HG02678 (cell line): ENCODE data around the gene TCP1.
A peak's percentile ranks its signal among the peaks of the same experiment; 100 is the strongest.
"Not testable (repeated sequence)": the region's sequence is repeated elsewhere in the genome, so short reads cannot be mapped to it uniquely, and the experiment has no call there.

Source experiments
- ATAC-seq: cut with Tn5 transposase; IDR thresholded peaks from one replicate; pipeline ENCODE4 v1.9.1; 2021; ENCODE audit warnings: mild to moderate bottlenecking, moderate library complexity; ENCODE audit not compliant: unreplicated experiment

Gene TCP1

DNA sequence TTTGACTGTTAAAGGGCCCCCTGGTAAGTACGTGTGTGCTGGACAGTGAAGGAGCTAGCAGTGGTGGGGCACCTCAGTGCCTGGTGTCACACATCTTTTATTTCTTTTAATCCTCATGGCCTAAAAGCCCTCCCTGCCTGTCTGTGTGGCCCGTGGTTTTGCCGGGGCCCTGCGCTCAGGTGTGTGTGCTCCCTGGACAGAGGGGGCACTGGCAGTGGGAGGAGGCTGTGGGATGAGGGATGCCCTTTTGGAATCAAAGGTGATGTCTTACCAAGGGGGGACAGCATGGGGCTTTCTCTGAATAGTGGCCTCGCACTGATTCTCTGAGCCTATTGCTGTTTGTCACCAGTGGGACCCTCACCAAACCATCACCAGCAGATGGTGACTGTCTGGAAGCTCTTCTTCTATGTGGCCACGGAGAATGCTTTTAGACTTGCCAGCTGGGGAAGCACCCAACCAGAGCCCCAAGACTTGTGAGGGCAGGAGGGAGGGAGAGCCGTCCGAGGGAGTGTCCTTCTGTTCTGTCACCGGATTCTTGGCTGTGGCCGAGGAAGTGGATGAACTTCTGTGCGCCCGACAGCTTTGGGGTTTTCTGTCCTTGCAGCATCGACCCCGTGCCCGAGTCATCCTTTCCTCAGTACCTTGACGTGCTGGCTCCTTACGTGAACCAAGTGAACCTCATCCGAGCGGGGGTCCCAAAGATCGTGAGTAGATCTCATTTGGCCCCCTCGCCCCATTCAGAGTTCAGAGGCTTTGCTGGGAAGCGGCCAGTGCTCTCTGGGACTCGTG lies 28.7 kb upstream of the TCP1 start:
- ATAC-seq: no peak

DNA sequence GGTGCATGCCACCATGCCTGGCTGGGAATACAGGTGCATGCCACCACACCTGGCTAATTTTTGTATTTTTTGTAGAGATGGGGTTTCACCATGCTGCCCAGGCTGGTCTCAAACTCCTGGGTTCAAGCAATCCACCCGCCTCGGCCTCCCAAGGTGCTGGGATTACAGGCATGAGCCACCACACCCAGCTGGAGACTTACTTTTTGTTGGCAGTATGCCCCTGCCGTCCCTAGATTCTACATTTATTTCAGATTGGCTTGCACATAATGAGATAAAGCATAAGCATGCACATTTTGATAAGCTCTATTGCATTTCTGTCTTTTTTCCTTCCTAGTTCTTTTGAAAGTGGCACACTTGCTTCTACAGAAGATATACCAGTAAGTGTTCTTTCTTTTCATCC lies 27.4 kb upstream of the TCP1 start:
- not testable (repeated sequence) for ATAC-seq

DNA sequence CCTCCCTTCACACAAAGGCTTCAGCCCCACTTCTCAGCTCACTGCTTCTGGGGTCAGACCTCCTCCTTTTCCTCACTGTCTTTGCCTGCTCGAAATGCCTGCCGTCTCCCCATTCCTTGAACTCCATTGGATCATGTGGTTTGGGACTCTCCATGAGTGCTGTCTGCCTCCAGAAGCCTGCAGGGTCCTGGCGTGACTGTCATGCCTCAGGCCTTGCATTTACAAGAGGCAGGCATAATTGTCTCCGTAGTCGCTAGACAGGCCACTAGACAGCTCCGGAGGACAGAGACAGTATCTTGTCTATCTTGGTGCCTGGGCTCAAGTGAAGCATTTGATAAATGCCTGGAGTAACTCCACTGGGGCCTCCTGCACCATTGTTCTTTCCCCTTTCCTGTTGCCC lies 26.0 kb upstream of the TCP1 start:
- ATAC-seq: no peak

DNA sequence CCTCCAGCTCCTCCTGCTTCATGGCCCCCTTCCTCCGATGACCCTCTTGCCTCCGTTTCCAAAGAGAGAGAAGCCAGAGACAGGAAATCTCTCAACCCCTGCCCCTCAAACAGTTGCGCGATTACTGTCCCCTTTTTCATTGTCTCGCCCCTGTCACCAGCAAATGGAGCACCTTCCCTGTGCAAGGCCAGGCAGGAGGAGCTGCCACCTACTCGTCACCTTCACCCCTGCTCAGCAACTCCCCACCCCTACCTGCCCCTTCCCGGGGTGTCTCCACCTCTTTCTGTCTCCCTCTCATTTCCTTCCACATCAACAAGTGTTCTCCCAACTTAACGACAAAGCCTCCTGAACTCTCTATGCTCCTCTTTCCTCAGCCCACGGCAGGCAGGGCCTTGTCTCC lies 24.4 kb upstream of the TCP1 start:
- no peak for ATAC-seq

DNA sequence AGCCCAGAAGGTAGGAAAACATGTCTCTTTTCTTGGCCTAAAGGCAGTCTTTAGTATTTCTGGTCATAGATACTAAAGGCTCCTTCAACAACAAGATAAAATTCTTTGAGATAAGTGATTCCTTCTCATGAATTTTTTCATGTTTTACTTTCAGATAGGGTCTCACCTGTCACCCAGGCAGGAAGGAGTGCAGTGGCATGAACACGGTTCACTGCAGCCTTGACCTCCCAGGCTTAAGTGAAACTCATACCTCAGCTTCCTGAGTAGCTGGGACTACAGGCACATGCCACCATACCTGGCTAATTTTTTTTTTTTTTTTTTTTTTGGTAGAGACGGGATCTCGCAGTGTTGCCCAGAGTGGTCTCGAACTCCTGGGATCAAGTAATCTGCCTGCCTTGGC lies 19.7 kb upstream of the TCP1 start:
- no peak for ATAC-seq

DNA sequence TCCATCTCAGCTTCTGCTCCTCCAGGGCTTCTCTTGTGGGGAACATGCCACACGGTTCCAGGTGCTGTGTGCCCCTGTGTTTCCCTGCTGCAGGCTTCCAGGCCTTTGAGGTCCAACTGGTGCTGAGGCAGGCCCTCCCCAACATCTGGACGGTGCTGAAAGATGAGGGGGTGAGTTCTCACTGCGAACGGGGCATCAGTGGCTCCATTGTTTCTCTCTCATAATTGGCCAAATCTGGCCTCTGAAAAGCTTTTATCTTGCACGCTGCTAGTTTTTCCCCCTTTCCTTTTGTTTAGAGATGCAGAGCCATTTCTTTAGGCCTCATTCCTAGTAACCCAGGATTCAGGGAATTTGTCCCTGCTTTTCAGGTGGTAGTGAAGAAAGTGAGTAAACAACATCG lies 19.2 kb upstream of the TCP1 start:
- no peak for ATAC-seq

DNA sequence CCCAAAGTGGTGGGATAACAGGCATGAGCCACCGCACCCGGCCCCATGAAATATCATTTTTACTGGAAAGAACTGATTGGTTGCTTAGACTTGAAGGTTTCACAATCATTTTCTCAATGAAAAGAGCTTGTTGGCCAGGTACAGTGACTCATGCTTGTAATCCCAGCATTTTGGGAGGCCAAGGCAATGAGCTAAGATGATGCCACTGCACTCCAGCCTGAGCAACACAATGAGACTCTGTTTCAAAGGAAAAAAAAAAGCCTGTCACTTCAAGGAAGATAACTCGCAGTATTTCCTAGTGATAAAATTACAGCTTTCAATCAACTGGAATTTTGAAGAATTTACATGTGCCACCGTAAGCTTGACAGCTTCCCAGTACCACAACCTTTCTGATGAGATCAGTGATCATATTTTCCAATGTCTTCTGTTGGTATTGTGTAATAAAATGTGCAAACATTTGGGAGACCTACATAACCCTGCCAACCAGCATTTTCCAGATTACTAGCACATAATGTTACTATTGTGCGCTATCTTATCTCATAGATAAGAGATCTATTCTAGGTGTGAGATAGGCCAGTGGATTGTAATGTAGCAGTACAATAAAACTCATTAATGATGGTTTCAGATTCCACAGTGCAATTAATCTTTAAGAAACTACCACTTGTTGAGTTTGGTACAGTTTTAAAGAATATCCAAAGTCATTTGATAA lies 17.9 kb upstream of the TCP1 start:
- no peak for ATAC-seq

DNA sequence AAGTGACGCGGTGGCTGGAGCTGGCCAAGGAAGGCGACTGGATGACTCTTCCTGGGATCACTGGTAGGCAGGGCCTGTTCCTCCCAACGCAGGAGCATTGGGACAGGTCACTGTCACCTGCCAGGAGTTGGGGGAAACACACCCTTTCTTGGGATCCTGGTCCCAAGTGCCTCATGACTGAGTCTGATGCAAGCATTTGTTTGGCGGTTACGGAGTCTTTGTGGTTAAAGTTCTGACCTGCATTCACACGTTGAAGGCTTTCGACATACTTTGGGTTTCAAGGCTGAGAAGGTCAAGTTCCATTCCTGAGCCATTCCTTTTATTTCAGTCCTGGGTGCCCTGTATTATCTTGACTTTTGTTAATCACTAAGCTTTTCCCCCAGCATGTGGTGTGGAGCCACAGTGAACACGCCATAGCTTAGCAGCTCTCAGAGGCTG lies 16.6 kb upstream of the TCP1 start:
- no peak for ATAC-seq

DNA sequence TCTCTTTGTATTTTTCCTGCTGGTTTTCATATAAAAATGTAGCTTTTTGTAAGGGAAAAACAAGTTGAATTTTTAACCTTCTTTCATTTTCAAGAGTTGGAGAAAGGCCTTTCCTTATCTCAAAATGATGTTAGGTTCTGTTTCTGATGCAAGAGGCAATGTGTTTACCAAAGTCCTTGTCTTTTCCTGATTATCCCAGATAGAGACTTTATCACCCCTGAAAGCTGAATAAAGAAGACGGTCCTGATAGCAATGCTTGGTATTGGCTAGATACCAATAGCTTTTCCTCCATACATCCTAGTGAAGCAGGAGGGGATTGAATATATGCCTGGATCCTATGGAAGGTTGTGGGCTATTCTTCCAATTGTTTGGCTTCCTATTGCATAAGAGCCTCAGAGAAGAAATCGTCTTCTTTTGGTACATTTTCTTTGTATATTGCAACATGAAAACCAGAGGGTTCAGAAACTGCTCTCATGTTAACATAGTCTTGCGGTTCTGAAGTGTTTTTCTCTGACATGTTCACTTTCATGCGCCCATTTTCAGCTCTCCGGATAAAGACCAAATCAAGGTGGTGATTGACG lies 16.1 kb upstream of the TCP1 start:
- no peak for ATAC-seq

DNA sequence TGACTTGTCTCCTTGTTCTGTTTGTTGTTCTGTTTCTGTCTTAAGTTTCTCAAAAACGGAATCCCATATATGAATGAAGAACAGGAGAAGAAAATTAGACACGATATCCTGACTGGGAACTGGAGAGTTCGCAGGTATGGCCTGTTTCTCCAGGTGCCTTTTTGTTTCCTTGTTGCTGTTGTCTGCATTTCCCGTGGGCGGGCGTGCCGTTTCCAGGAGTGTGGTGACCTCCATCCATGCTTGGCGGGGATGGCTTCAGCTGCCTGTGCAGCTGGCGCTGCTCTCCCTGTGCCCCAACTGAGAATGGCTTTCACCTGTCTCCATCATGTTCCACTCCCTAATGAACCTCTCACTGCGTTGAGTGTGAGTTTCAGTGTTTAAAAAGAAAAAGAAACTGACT lies 15.1 kb upstream of the TCP1 start:
- no peak for ATAC-seq

DNA sequence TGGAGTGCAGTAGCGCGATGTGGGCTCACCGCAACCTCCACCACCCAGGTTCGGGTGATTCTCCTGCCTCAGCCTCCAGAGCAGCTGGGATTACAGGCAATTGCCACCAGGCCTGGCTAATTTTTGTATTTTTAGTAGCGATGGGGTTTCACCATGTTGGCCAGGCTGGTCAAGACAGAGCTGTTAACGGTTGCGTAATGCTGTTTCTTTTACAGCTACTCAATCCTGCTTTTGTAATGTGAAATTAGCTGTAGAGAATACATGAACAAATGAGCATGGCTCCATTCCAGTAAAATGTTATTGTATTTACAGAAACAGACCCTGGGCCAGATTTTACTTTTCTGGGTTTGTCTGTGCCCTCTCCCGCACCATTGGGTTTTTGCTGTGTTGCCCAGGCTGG lies 12.5 kb upstream of the TCP1 start:
- no peak for ATAC-seq

DNA sequence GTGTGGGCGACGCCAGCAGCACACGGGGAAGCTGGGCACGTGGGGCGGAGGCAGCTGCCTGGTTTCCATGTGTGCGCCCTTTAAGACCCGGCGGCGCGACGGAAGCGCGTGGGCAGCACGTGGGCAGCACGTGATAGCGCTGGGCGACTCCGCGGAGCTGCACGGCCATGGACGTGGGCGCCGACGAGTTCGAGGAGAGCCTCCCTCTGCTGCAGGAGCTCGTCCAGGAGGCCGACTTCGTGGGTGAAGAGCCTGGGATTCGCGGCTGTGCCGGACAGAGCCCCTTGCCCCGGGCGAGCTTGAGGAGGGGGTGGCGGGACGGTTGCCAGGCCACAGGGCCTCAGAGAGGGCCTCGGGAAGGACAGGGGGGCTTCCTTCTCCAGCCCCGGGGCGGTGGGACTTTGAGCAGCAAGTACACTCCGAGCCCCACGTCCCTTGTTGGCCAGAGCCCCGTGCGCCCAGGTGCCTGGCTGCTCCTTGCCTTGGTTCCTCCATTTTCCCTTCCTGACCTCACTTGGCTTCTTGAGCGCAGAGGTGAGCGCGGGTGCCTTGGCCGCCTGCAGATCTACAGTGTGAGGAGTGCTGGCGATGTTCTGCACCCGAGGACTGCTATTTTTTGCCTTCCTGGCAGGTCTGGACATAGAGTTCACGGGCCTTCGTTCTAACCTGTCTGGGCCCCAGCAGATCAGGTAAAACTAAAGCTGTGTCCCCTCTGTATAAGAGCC lies 10.9 kb upstream of the TCP1 start, which contains the start of gene PNLDC1:
PNLDC1 (plus strand) TSS at position 136 of the 725 bp plus-strand sequence; CDS start at position 168, 32 bp downstream.
- no peak for ATAC-seq

DNA sequence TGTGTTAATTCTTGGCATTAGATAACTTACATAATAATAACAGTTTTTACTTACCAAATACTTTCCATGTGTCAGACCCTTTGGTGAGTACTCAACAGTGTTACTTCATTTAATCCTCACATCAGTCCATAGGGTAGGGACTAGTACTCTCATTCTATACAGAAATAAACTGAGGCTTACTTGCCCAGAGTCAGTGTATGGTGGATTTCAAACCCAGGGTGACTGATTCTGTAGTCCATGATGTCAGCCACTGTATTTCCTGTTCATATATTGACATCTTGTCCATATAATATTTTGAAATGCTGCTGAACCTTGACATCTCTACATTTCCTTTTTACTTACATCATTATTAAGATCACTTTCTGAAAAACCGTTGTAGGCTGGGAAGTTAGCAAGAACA lies 8.2 kb upstream of the TCP1 start:
- no peak for ATAC-seq

DNA sequence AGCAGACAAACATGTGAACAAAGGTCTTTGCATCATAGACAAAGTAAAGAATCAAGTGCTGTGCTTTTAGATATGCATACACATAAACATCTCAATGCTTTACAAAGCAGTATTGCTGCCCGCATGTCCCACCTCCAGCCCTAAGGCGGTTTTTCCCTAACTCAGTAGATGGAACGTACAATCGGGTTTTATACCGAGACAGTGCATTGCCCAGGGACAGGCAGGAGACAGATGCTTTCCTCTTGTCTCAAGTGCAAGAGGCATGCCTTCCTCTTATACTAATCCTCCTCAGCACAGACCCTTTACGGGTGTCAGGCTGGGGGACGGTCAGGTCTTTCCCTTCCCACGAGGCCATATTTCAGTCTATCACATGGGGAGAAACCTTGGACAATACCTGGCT lies 5.6 kb upstream of the TCP1 start:
- not testable (repeated sequence) for ATAC-seq

DNA sequence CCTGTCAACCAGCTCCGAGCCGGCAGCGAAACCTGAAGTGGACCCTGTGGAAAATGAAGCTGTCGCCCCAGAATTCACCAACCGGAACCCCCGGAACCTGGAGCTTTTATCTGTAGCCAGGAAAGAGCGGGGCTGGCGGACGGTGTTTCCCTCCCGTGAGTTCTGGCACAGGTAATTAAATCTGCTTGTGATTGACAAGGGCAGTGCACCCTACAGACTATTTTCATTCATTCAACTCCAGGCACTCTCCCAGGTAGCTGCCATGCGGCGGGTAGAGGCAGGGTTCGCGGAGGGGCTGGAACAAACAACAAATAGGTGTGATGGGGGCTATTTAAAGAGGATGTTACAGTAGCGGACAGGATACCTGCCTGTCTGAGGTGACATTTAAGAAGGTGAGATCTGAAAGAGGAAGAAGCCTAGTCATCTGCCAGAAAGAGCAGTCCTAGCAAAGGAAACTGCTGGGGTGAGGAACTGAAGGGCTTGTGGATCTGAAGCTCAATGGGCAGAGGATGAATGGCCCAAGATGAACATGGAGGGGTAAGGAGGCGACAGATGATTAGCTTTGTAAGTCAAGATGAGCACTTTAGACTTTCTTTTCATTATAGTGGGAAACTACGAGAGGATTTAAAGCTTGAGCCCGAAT lies 1.7 kb upstream of the TCP1 start:
- ATAC-seq: no peak

DNA sequence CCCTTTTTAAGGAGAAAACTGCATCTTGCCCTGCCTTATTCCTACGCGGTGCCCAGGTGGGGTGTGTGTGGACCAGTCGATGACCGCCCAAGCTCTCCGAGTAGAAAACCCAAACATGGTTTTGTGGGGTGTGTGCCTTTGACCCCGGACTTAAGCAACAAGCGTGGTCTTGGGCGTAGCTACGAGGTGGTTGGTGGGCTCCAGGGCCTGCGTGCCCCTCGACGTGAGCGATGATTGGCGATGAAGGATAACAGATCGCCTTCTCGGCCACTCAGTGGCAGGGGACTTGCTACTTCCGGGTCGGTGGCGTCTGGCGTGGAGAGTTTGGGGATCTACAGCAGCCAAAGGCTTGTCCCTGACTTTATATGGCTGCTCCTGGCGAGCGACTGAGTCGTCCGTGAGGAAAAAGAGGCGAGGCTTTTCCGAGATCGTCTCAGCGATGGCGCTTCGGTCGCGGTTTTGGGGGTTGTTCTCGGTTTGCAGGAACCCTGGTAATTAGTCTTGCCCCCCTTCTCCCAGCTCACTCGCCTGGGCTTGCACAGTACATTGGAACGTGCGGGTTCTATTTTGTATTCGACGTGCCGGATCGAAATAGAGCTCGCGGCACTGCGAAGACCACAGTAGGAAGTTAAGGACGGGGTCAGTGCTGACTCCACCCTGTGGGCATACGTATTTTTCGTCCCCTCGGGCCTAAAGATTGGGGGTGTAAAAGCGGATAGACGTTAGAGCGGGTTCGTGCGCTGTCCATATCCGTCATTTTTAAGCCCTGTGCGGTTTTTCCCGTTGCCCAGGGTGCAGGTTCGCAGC lies 950 bp upstream of the TCP1 start, which contains the start of gene MRPL18:
MRPL18 (plus strand) TSS at position 319 of the 807 bp plus-strand sequence; CDS start at position 440, 121 bp downstream.
- ATAC-seq: peak; percentile 80

DNA sequence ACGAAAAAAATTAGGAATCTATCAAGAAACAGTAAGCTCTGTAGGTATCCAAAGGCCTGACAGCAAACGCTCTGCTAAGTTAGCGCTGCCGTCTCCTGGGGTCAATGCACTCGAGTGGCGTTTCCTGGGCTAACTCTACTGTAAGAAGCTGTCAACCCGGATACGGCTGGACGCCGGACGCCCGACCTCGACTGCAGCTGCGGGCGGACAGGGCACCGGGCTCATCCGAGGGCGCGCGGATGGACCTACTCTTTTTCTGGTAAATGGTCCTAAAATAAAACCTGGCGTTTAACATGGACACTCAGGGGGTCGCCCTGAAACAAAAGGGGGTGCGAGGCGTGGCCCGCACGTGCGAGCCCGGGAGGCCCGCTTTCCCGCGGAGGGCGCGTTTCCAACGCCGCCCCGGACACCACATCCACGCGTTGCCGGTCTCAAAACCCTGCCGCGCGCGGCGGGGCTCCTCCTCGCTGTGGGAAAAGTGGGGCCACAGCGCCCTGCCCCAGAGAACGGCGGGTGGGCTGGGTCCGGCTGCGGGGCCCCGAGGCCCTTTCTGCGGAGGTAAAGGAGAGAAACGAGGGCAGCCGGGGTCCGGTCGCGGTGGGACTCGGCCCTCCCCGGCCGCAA lies 537 bp downstream of the TCP1 start:
- peak; percentile 0 for ATAC-seq

DNA sequence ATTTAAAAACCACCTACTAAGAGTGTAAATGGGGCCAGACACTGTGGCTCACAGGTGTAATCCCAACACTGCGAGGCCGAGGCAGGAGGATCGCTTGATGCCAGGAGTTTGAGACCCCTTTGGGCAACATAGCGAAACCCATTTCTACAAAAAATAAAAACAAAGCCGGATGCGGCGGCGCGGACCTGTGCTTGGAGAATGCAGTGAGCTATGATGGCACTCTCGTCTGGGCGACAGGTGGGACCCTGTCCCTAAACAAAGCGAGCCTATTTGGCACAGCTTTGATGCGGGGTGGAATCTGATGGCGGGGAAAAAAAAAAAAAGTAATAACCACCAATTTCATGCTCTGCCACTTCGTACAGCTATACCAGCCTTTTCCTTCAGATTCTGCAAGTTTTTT lies 1.1 kb downstream of the TCP1 start:
- ATAC-seq: no peak

DNA sequence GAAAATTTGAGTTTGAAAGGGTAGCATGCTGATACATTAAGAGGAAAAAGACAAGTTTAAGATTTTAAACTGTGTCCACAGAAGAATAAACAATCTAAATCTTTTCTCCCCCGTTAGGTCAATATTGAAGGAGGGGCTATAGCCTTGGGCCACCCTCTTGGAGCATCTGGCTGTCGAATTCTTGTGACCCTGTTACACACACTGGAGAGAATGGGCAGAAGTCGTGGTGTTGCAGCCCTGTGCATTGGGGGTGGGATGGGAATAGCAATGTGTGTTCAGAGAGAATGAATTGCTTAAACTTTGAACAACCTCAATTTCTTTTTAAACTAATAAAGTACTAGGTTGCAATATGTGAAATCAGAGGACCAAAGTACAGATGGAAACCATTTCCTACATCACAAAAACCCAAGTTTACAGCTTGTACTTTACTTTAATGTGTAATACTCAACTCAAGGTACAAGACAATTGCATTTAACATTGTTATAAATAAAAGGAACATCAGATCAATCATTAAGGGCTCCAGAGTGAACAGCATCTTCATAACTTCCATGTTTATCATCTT lies 10.8 kb downstream of the TCP1 start:
- ATAC-seq: no peak
